ENCODE data around the gene TSPAN10. TPM values are rescaled to one million over a fixed set of nuclear protein-coding genes. Genes with fewer than 3 reads are reported as not detected.

TSPAN10 gene
- total and polyA plus RNA-seq, 2 of the 4 experiments (the other 2 are of a cell fraction) = 1.4 to 4.5 TPM

DNA sequence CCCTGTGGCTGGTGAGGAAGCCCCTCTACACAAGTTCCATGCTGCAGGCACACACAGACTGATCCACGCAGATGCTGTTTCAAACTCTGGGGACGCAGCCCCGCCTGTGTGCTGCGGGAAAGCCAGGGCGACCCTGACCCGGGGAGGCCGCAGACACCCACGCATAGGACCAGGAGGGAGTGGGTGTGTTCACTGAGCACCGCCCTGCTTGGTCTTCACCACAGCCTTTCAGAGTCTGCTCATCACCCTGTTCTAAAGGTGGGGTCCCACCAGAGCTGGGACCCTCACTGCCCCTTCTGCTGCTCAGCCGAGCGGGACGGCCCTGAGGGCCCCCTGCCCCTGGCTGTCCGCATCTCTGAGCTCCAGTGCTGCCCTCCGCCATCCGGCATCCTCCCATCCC is 7.5 kb downstream of the TSPAN10 start:
- Histone ChIP-seq H2BK15ac (ENCODE audit: low read depth, low read length) (no peak overlapping the region), H3K79me1 (ENCODE audit: low read depth in 1 of 2, low read length in 2 of 2) (peaks cover 5 to 9% of the 10 kb centered on the region in 2 experiments; a peak in 1 of 4 replicates), H2AK5ac (ENCODE audit: low read depth, low read length) (no peak overlapping the region), H3K9me3 (ENCODE audit: control insufficient read depth, insufficient read depth, low read length) (peaks cover 8% of the 10 kb centered on the region; the same call in 1 of the 2 replicates), H3K4ac (ENCODE audit: low read depth, low read length) (no peak overlapping the region), H3K9ac (ENCODE audit: low read depth, low read length) (no peak overlapping the region), H3K18ac (ENCODE audit: low read depth, low read length) (no peak overlapping the region), H2AK9ac (replicated peaks; ENCODE audit: low read depth, low read length, poor library complexity) (no peak overlapping the region), H4K5ac (ENCODE audit: low read depth, low read length) (no peak overlapping the region), H2BK5ac (ENCODE audit: low read depth, low read length, poor library complexity, severe bottlenecking) (no peak overlapping the region), H3K27ac (ENCODE audit: insufficient read depth, low read length) (no peak overlapping the region), H3K23ac (ENCODE audit: low read depth, low read length) (no peak overlapping the region), H2BK20ac (ENCODE audit: low read depth, low read length) (no peak overlapping the region), H3K14ac (replicated peaks; ENCODE audit: low read depth, low read length) (no peak overlapping the region), H2BK120ac (ENCODE audit: low read depth, low read length) (no peak overlapping the region), H3K27me3 (ENCODE audit: control insufficient read depth, insufficient read depth, low read length) (peaks cover 19% of the 10 kb centered on the region), H3K4me2 (ENCODE audit: low read depth, low read length) (no peak overlapping the region), H2AFZ (replicated peaks; ENCODE audit: low read length, poor library complexity) (no peak overlapping the region), H3K9me1 (ENCODE audit: insufficient read depth, low read length) (peaks cover 10% of the 10 kb centered on the region), H4K8ac (ENCODE audit: low read depth in 2 of 2, low read length in 2 of 2) (no peak overlapping the region), H4K91ac (ENCODE audit: insufficient read depth, low read depth, low read length) (no peak overlapping the region), H3K56ac (ENCODE audit: extremely low read depth, insufficient read depth, low read length) (no peak overlapping the region), H3K36me3 (ENCODE audit: control insufficient read depth, insufficient read depth, low read length) (0 out of 2 replicates have a peak, but pooled peaks cover 2% of the 10 kb centered on the region), H3K4me3 (ENCODE audit: insufficient read depth, low read depth, low read length) (no peak overlapping the region), H4K20me1 (ENCODE audit: insufficient read depth, low read length) (no peaks in the 10 kb centered on the region), H3K4me1 (ENCODE audit: control insufficient read depth, insufficient read depth, low read length) (peaks cover 10% of the 10 kb centered on the region)
- TF ChIP-seq, protein P1, sequence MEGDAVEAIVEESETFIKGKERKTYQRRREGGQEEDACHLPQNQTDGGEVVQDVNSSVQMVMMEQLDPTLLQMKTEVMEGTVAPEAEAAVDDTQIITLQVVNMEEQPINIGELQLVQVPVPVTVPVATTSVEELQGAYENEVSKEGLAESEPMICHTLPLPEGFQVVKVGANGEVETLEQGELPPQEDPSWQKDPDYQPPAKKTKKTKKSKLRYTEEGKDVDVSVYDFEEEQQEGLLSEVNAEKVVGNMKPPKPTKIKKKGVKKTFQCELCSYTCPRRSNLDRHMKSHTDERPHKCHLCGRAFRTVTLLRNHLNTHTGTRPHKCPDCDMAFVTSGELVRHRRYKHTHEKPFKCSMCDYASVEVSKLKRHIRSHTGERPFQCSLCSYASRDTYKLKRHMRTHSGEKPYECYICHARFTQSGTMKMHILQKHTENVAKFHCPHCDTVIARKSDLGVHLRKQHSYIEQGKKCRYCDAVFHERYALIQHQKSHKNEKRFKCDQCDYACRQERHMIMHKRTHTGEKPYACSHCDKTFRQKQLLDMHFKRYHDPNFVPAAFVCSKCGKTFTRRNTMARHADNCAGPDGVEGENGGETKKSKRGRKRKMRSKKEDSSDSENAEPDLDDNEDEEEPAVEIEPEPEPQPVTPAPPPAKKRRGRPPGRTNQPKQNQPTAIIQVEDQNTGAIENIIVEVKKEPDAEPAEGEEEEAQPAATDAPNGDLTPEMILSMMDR (conservative IDR thresholded peaks at IDR 0.05; ENCODE audit: low read depth, low read length) = no peak
- no peak for TF ChIP-seq RAD21 (IDR thresholded peaks at IDR 0.05; ENCODE audit: low read length)
- no peak for TF ChIP-seq CEBPB (IDR thresholded peaks at IDR 0.05; ENCODE audit: low read depth, low read length)
- no peak for TF ChIP-seq FOS (IDR thresholded peaks at IDR 0.05; ENCODE audit: low read depth, low read length)
- TF ChIP-seq SMC3 (IDR thresholded peaks at IDR 0.05; ENCODE audit: low read depth, low read length) = no peak
- no peak for TF ChIP-seq RFX5 (IDR thresholded peaks at IDR 0.05; ENCODE audit: low read depth, low read length)
- no peak for TF ChIP-seq POLR2A (IDR thresholded peaks at IDR 0.05; ENCODE audit: low read depth, low read length)
- TF ChIP-seq, protein P2, sequence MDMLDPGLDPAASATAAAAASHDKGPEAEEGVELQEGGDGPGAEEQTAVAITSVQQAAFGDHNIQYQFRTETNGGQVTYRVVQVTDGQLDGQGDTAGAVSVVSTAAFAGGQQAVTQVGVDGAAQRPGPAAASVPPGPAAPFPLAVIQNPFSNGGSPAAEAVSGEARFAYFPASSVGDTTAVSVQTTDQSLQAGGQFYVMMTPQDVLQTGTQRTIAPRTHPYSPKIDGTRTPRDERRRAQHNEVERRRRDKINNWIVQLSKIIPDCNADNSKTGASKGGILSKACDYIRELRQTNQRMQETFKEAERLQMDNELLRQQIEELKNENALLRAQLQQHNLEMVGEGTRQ (IDR thresholded peaks at IDR 0.05; ENCODE audit: low read depth, low read length) = no peak
- no peak for TF ChIP-seq MXI1 (IDR thresholded peaks at IDR 0.05; ENCODE audit: borderline replicate concordance, low read depth, low read length)
- TF ChIP-seq RCOR1 (IDR thresholded peaks at IDR 0.05; ENCODE audit: insufficient replicate concordance, low read length) = no peak
- TF ChIP-seq, protein P3, sequence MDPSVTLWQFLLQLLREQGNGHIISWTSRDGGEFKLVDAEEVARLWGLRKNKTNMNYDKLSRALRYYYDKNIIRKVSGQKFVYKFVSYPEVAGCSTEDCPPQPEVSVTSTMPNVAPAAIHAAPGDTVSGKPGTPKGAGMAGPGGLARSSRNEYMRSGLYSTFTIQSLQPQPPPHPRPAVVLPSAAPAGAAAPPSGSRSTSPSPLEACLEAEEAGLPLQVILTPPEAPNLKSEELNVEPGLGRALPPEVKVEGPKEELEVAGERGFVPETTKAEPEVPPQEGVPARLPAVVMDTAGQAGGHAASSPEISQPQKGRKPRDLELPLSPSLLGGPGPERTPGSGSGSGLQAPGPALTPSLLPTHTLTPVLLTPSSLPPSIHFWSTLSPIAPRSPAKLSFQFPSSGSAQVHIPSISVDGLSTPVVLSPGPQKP (IDR thresholded peaks at IDR 0.05; ENCODE audit: borderline replicate concordance, low read depth, low read length) = no peak
- no peak for TF ChIP-seq CHD1 (IDR thresholded peaks at IDR 0.05; ENCODE audit: low read depth, low read length)
- TF ChIP-seq MAZ (IDR thresholded peaks at IDR 0.05; ENCODE audit: borderline replicate concordance, low read depth, low read length) = no peak
- no peak for TF ChIP-seq MAFK (IDR thresholded peaks at IDR 0.05; ENCODE audit: low read depth, low read length)
- TF ChIP-seq BHLHE40 (IDR thresholded peaks at IDR 0.05; ENCODE audit: low read depth, low read length) = no peak
- TF ChIP-seq NFE2L2 (IDR thresholded peaks at IDR 0.05; ENCODE audit: low read depth, low read length) = no peak
- ATAC-seq (ENCODE audit: low read depth) (no peak), DNase-seq (no peak)
- ChIA-PET POLR2A (ENCODE audit: unreplicated experiment) (no interaction called here), CTCF (no interaction called here)
- intact Hi-C loops (cut with micrococcal nuclease) (no loop called here), dilution Hi-C loops (cut with HindIII; ENCODE audit: low sequenced_read_pairs, unreplicated experiment) (no loop called here), in situ Hi-C loops (cut with MboI; ENCODE audit: low sequenced_read_pairs) (no loop called here)
- BruUV-seq (replicated peaks) = no TSS peak
- WGBS, 2 experiments (ENCODE audit: extremely low coverage in 2 of 2, insufficient read length in 1 of 2) = 86% methylated on average over 7 of the region's 15 CpGs; no CpG with 5 or more reads in 1 of the 2 experiments
